H1 (cell line): ENCODE data around the gene RADIL.

Experiments used
- CEBPB ChIP-seq: IDR thresholded peaks from 2 replicates; pipeline ENCODE4 v1.6.1; 2012; ENCODE audit warnings: low read depth, low read length
- CTCF ChIP-seq, 3 experiments: IDR thresholded peaks; 1 replicate in 2 of 3; 2 replicates in 1 of 3; pipeline versions ENCODE4 v1.5.1 to v1.6.1; 2011; ENCODE audit warnings: low read length in 3 of 3, mild to moderate bottlenecking in 3 of 3, inconsistent platforms in 2 of 3, low read depth in 1 of 3, moderate library complexity in 1 of 3; ENCODE audit not compliant: insufficient read depth in 1 of 3; ENCODE audit errors: control extremely low read depth in 1 of 3
- KDM5A ChIP-seq: fragments of 200-600 bp; IDR thresholded peaks from 2 replicates; pipeline ENCODE4 v1.7.1; 2012; ENCODE audit warnings: mild to moderate bottlenecking, low read length, inconsistent platforms, mixed read lengths
- POLR2A ChIP-seq, 2 experiments: IDR thresholded peaks; 1 replicate in 1 of 2; 2 replicates in 1 of 2; pipeline ENCODE4 v1.6.1; 2011; ENCODE audit warnings: low read depth in 2 of 2, low read length in 2 of 2, mild to moderate bottlenecking in 2 of 2; ENCODE audit errors: control extremely low read depth in 1 of 2
- POLR2AphosphoS5 ChIP-seq: IDR thresholded peaks from 2 replicates; pipeline ENCODE4 v1.6.1; 2011; ENCODE audit warnings: low read depth, low read length
- RAD21 ChIP-seq, 2 experiments: IDR thresholded peaks in 1 of 2; conservative IDR thresholded peaks in 1 of 2; 2 replicates each; pipeline ENCODE4 v1.6.1; 2011; ENCODE audit warnings: low read depth in 2 of 2, low read length in 2 of 2, improper control_type of control experiment in 1 of 2, inconsistent platforms in 1 of 2, mild to moderate bottlenecking in 1 of 2, moderate library complexity in 1 of 2
- RFX5 ChIP-seq: IDR thresholded peaks from 2 replicates; pipeline ENCODE4 v1.6.1; 2011; ENCODE audit warnings: low read depth, low read length, improper control_type of control experiment, borderline replicate concordance
- SIX5 ChIP-seq: IDR thresholded peaks from 2 replicates; pipeline ENCODE4 v1.6.1; 2011; ENCODE audit warnings: mild to moderate bottlenecking, low read depth, low read length
- SP2 ChIP-seq: IDR thresholded peaks from 2 replicates; pipeline ENCODE4 v1.6.1; 2012; ENCODE audit warnings: mild to moderate bottlenecking, low read length, inconsistent platforms
- SRF ChIP-seq: IDR thresholded peaks from 2 replicates; pipeline ENCODE4 v1.6.1; 2011; ENCODE audit warnings: mild to moderate bottlenecking, low read depth, low read length, moderate library complexity
- TEAD4 ChIP-seq: IDR thresholded peaks from 2 replicates; pipeline ENCODE4 v1.6.1; 2012; ENCODE audit warnings: low read depth, low read length, inconsistent platforms, mixed read lengths

- no peak for TF ChIP-seq POLR2AphosphoS5
- no peak for TF ChIP-seq SIX5
- TF ChIP-seq RFX5, result no peak
- no peak for TF ChIP-seq SRF
- no peak for TF ChIP-seq POLR2A (IDR thresholded peaks at IDR 0.05; ENCODE audit: control extremely low read depth in 1 of 2, low read depth in 2 of 2, low read length in 2 of 2)
- TF ChIP-seq CEBPB, result no peak
- no peak for TF ChIP-seq KDM5A
- TF ChIP-seq RAD21 (IDR thresholded peaks at IDR 0.05 in 1 of 2, conservative IDR thresholded peaks at IDR 0.05 in 1 of 2; ENCODE audit: low read depth in 2 of 2, low read length in 2 of 2), result no peak
- no peak for TF ChIP-seq TEAD4
- no peak for TF ChIP-seq SP2
- no peak for TF ChIP-seq CTCF (IDR thresholded peaks at IDR 0.05; ENCODE audit: control extremely low read depth in 1 of 3, insufficient read depth in 1 of 3, low read depth in 1 of 3, low read length in 3 of 3)
These were observed 3.2 kb upstream of the RADIL start for GRCh38 chr7:4886671-4887070.
